ENCODE measurements around the gene STK36. TPM values are rescaled to one million over a fixed set of nuclear protein-coding genes. Genes with fewer than 3 reads are reported as not detected.

STK36 gene
- total RNA-seq, 6 experiments from 2014 or later = 20.0 to 31.0 (median 23.8) TPM

DNA sequence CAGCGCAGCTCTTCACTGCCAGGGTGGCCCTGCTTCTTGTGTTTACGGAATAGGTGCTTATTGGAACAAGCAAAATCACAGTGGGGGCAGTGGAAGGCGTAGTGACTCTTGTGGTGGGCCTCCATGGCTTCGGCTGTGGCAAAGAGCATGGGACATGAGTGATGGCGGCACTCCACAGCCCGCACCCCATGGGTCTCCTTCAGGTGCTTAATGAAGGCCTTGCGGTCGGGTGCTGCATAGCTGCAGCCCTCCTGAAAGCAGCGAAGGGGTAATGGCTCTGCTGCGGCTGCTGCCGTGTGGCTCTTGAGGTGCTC lies 23.1 kb upstream of the STK36 start:
- Mint-ChIP-seq H3K9me3 (no peaks in the 10 kb centered on the region), H3K27ac (no peak overlapping the region), H3K4me3 (no peak overlapping the region), H3K27me3 (ENCODE audit: insufficient read depth) (no peaks in the 10 kb centered on the region; the same call in 1 of the 2 replicates), H3K36me3 (ENCODE audit: low read depth) (peaks cover 22% of the 10 kb centered on the region), H3K4me1 (ENCODE audit: low read depth) (peaks cover 11% of the 10 kb centered on the region)
- DNase-seq = no peak
- TF ChIP-seq, protein P1, sequence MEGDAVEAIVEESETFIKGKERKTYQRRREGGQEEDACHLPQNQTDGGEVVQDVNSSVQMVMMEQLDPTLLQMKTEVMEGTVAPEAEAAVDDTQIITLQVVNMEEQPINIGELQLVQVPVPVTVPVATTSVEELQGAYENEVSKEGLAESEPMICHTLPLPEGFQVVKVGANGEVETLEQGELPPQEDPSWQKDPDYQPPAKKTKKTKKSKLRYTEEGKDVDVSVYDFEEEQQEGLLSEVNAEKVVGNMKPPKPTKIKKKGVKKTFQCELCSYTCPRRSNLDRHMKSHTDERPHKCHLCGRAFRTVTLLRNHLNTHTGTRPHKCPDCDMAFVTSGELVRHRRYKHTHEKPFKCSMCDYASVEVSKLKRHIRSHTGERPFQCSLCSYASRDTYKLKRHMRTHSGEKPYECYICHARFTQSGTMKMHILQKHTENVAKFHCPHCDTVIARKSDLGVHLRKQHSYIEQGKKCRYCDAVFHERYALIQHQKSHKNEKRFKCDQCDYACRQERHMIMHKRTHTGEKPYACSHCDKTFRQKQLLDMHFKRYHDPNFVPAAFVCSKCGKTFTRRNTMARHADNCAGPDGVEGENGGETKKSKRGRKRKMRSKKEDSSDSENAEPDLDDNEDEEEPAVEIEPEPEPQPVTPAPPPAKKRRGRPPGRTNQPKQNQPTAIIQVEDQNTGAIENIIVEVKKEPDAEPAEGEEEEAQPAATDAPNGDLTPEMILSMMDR (IDR thresholded peaks at IDR 0.05) = peak; percentile 44; the same call in 1 of the 2 replicates

DNA sequence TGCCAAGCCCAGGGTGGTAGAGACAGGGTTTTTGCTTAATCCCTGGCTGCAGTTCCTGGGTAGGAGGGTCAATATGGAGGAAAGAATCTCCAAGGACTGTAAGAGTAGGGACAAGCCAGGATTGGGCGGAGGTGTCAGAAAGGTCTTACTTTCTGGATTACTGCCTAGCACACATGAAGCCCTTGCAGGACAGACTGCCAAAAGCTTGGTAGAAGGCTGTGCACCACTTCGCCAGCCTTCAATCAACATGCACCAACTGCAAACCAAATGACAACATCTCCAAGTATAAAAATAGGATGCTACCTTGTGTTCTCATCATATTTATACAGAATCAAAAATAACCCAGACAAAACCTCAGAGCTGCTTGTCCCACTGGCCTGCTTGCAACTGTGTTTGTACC lies 16.1 kb upstream of the STK36 start:
- no peak for DNase-seq
- TF ChIP-seq, protein P1 (IDR thresholded peaks at IDR 0.05) = no peak
- H3K4me1 Mint-ChIP-seq (ENCODE audit: low read depth) = peaks cover 28% of the 10 kb centered on the region
- H3K27me3 Mint-ChIP-seq (ENCODE audit: insufficient read depth) = peaks cover 2% of the 10 kb centered on the region; the same call in 1 of the 2 replicates
- H3K9me3 Mint-ChIP-seq = no peaks in the 10 kb centered on the region
- H3K36me3 Mint-ChIP-seq (ENCODE audit: low read depth) = peaks cover 11% of the 10 kb centered on the region; the same call in 1 of the 2 replicates
- no peak overlapping the region for H3K27ac Mint-ChIP-seq
- H3K4me3 Mint-ChIP-seq = no peak overlapping the region

DNA sequence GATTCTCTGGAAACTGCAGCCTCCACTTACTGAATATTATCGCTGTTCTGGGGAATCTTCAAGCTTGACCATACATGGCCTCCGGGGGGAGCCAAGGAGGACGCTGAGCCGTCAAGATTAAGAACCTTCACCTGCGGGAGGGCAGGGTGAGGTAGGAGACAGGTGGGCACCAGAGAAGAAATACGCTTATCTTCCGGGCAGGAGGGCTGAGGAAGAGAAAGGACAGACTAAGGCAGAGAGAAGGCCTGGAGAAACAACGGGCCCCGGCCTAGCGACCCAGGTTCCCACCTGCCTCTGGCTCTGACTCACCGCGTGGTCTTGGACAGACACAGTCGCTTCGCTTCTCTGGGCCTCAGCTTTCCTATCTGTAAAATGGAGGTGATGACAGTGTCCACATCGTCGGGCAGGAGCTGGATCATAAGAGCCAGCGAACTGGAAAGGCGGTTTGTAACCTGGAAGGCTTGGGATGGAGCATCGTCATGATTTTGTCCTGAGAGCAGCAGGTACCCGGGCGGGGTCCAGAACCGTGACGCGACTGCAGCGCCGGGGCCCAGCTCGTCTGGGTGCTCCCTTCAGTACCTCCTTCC lies 13.1 kb upstream of the STK36 start:
- peaks cover 17% of the 10 kb centered on the region for H3K36me3 Mint-ChIP-seq (ENCODE audit: low read depth)

DNA sequence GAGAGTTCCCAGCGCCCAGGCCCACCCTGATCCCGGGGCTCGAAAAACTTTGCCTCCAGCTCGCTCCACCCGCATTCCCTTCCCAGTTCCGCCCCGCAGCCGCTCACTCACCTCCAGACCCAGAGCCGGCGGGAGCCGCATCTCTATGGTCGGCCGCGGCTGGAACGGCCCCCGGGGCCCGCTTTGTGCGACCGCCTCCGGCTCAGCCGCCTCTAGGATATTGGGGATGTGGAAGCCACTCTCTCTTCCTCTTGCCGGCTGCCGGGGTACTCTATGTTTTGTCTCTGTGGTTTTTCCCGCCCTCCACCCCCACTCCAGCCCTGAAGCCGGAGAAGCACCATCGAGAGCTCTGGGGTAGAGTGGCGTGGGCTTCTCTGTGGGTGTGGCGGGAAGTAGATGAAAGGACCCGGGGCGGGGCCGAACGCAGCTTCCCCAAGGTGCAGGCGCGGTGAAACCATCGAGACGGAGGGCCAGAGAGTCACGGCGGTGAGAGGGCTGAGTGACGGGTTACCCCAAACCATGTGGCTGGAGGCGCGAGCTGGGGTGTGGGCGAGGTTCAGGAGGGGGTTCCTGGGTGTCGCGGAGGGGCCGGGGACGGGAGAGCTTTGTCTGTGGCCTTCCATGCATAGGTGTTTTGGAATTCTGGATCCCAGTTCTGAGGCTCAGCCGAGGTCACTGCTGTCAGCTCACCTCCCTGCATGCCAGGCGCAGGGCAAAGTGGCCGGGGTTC lies 12.5 kb upstream of the STK36 start, which contains the start of the genes BCS1L and ZNF142:
TSS of gene BCS1L (plus strand) at position 426 of the 730 bp plus-strand sequence. CDS start 1,305 bp downstream, outside the sequence.
TSS of gene ZNF142 (minus strand) at position 366 of the 730 bp plus-strand sequence. CDS start 3,194 bp downstream, outside the sequence.
- Mint-ChIP-seq H3K9me3 (no peaks in the 10 kb centered on the region), H3K4me1 (ENCODE audit: low read depth) (peaks cover 28% of the 10 kb centered on the region), H3K27me3 (ENCODE audit: insufficient read depth) (peaks cover 2% of the 10 kb centered on the region; the same call in 1 of the 2 replicates), H3K36me3 (ENCODE audit: low read depth) (peaks cover 17% of the 10 kb centered on the region), H3K27ac (peak within 1 kb of the TSS; percentile 67), H3K4me3 (peak within 1 kb of the TSS; percentile 96)
- TF ChIP-seq, protein P1 (IDR thresholded peaks at IDR 0.05) = no peak
- DNase-seq = peak; percentile 85

More for the DNA sequence above, 13.1 kb upstream of the STK36 start:
- peaks cover 2% of the 10 kb centered on the region; the same call in 1 of the 2 replicates for H3K27me3 Mint-ChIP-seq (ENCODE audit: insufficient read depth)
- TF ChIP-seq, protein P1 (IDR thresholded peaks at IDR 0.05) = peak; percentile 72
- H3K27ac Mint-ChIP-seq = peak overlapping the region; percentile 67
- DNase-seq = peak; percentile 15
- peaks cover 28% of the 10 kb centered on the region for H3K4me1 Mint-ChIP-seq (ENCODE audit: low read depth)
- no peaks in the 10 kb centered on the region for H3K9me3 Mint-ChIP-seq
- H3K4me3 Mint-ChIP-seq = peak overlapping the region; percentile 96

DNA sequence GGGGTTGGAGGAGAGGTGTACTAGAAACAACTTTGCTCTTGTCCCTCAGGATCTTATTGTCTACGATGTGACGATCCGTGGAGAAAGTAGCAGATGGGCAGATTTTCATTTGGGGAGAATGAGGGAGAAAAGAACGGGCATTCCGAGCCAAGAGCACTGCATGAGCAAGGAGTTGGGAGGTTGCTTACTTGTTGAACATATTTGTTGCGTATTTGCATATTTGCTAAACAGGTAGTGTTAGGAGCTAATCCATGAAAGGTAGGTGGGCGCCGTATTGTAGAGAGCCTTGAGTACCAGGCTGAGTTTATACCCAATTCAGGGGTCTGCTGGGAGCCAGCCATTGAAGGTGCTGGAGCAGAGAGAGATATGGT lies 11.9 kb upstream of the STK36 start:
- Mint-ChIP-seq H3K4me1 (ENCODE audit: low read depth) (peaks cover 28% of the 10 kb centered on the region), H3K27me3 (ENCODE audit: insufficient read depth) (peaks cover 2% of the 10 kb centered on the region; the same call in 1 of the 2 replicates), H3K36me3 (ENCODE audit: low read depth) (peaks cover 17% of the 10 kb centered on the region), H3K4me3 (peak overlapping the region; percentile 96), H3K9me3 (no peaks in the 10 kb centered on the region), H3K27ac (peak overlapping the region; percentile 67)
- TF ChIP-seq, protein P1 (IDR thresholded peaks at IDR 0.05) = no peak
- DNase-seq = no peak

Data from HFFc6 (cell line).